HG03280 (cell line): ENCODE data around the gene LEFTY2.
"Not testable (repeated sequence)": the region's sequence is repeated elsewhere in the genome, so short reads cannot be mapped to it uniquely, and the experiment has no call there.

ENCODE experiments used
- ATAC-seq: cut with Tn5 transposase; IDR thresholded peaks from one replicate; pipeline ENCODE4 v1.9.1; 2021; ENCODE audit warnings: mild to moderate bottlenecking, moderate library complexity; ENCODE audit not compliant: unreplicated experiment

LEFTY2 gene

DNA sequence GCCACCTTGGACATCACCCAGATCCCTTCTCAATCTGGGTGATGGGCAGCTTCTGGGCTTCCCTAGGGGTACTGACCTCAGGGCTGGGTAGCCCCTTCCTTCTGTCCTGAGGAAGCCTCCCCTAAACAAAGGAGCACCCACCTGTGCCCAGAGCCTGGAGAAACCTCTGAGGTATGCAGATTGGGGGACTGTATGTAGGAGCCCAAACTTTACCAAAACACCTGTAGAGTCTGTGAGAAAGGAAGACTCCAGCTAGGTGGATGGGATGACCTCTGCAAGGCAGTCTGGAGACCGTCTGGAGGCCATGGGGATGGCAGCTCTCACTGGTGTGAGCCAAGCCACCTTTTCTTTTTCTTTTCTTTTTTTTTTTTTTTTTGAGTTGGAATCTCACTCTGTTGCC lies 13.7 kb upstream of the LEFTY2 start:
- ATAC-seq = no peak

DNA sequence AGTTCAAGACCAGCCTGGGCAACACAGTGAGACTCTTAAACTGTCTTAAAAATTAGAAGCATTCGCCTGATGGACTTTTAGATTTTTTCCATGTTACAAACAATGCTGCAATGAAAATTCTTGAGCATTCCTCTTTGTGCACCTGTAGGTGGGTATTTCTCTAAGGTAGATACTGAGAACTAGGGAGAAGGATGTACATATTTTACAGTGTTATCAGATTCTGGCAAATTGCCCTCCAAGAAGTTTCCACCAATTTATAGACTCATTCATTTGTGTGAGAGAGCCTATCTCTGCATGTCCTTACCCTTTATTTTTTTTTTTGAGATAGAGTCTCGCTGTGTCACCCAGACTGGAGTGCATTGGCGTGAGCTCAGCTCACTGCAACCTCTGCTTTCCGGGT lies 12.3 kb upstream of the LEFTY2 start:
- no peak for ATAC-seq

DNA sequence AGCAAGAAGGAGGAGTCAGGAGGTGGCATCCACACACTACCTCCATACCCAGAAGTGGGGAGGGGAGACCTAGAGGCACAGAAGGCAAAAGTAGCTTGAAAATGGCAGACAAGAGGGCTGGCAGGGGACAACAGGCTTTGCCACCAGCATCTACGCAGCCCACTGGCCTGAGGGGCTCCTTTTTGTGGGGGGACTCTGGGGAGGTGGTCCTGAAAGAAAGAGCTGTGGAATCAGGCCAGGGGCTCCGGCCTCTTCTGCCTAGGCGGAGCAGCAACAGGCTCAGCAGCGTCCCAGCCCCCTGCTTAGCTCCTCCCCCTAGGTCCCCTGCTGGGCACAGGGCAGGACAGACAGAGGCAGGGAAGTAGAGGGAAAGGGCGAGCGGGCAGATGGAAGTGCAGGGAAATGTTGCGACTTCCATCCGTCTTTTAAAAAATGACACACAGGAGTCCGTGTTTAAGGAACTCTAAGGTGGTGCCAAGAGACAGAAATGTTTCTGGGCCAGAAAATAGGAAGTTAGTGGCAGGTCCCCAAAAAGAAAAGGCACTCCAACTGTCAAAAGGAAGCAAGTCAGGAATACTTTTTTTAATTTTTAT lies 10.0 kb upstream of the LEFTY2 start:
- ATAC-seq = no peak

DNA sequence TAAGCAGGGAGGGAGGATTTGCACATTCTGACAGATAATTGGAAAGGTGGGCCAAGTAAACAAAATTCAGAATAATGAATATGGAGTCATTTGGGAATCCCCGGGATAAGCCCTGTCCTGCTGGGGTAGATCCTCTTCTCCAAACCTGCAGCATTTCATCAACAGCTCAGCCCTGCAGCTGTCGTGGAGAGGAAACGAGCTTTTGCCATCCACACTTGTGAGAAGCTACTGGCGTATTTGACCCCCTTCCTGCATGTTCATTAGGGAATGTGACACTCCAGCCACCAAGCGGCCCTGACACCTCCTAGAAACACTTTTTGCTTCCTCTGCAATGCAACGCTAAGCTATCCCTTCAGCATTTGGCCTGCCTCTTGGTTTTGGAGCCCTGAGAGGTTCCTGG lies 8.0 kb upstream of the LEFTY2 start:
- no peak for ATAC-seq

DNA sequence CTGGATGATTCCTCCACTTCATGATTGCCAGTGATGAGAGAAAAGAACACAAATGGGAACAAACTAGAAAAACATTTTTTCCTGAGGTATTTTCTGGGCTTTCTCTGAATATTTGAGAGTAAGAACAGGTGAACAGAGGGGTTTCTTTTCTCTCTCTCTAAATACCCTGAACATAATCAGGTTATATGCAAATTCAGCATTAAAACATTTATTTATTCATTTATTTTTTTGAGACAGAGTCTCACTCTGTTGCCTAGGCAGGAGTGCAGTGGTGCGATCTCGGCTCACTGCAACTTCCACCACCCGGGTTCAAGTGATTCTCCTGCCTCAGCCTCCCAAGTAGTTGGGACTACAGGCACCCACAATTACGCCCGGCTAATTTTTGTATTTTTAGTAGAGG lies 5.8 kb upstream of the LEFTY2 start:
- no peak for ATAC-seq

DNA sequence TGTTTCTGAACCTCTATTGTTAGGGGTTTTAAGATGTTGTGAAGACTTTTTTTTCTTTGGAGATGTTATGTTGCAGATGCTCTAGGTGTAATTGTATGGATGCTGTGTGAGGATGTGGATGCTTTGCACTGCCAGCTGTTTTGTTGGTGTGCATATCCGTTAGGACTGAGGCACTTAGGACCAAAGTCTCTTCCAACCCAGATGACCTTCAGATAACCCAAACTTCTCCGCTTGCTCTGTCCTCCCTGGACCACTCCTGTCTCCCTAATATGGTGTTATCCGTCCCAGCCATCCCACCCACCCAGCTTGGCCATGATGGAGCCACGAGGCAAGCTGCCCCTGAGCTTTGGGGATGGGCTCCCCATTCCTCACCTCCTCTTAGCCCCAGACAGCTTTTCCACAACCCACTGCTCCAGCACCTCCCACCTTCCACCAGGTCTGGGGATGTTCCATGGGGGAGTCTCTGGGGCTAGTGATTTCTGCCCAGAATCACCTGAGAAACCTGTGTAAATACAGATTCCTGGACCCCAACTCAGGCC lies 5.1 kb upstream of the LEFTY2 start:
- ATAC-seq = no peak

DNA sequence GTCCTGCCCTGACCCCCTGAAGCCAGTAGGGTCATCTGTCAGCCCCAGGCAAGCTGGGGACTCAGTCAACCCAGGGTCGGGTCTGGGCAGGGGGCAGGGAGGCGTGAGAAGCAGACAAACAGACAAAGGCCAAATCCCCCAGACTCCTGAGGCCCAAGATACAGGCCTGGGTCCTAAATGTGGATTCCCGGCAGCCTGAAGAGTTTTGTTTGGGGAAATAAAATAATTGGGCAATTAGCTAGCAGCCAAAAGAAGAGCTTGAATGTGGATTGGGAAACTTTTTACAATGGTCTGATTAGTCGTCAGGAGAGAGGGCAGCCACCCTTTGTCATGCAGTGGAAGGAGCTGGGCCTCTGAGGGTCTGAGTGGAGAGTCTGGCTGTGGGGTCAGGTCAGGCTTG lies 4.5 kb upstream of the LEFTY2 start:
- no peak for ATAC-seq

DNA sequence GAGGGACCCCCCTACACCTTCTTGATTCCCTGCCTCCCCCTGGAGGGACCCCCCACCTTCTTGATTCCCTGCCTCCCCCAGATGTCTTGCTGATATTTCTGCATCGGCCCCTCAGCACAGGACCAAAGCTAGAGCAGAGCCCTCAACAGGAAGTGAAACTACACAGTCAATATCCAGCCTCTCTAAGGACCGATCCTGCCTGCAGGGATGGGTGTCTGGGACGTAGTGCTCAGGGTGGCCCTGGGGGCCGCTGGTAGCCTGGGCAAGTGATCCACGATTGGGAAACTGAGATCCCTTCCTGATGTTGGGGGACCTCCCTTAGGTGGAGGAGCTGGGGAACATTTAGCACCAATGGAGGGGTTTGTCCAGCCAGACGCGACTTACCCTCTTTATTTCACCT lies 3.9 kb upstream of the LEFTY2 start:
- ATAC-seq = peak; percentile 57

DNA sequence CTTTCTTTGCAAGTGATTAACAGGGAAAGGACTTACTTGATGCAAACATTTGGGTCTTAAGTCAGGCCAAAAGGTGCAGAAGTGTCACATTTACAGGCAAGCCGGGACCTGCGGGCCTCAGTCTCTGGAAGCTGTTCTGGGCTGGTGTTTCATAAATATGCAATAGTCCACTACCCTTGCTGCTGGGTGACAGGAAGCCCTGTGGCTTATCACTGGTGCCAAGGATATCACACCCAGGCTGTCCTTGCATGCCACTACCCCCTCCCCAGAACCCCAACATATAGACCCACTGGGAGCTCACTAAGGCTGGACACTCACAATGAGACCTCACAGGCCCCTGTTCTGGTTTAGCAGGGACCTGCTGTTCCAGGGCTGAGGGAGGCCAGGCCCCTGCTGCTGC lies 3.4 kb upstream of the LEFTY2 start:
- no peak for ATAC-seq

DNA sequence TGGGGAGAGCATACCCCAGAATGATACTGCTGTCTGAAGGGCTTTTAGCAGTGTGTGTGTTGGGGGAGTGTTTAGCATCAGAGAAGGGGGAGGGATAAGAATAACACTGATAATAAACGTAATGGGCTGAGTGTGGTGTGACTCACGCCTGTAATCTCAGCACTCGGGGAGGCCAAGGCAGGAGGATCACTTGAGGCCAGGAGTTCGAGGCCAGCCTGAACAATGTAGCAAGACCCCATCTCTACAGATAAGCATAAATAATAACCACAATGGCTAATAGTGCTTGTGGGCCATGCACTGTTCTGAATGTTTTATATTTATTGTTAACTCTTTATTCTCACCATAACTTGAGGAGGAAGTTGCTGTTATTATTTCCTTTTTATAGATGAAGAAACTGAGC lies 2.6 kb upstream of the LEFTY2 start:
- no peak for ATAC-seq

DNA sequence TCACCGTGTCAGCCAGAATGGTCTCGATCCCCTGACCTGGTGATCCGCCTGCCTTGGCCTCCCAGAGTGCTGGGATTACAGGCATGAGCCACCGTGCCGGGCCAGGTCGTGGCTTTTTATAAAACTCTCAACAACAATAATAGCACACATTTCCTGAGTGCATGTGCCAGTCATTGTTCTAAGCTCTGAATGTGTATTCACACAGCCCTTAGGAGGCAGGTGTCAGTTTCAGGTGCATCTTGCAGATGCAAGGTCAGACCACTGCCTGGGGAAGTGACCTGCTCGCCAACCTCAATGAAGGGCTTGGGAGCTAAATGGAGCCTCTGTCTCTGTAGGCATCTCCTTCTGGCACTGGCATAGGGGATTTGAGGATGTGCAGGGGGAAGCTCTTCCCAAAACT lies 1.6 kb upstream of the LEFTY2 start:
- ATAC-seq = peak; percentile 92

DNA sequence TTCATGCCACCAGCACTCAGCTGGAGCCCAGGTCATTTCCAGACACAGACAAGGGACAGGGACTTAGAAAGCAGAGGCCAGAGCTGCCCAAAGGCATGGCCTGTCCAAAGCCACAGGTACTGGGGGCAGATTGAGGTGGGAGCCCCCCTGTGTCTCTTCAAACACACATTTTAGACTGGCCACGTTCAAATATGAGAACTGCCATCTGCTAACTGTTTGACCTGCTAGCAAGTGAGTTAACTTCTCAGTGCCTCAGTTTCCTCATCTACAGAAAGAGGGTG lies 862 bp upstream of the LEFTY2 start:
- ATAC-seq = no peak

DNA sequence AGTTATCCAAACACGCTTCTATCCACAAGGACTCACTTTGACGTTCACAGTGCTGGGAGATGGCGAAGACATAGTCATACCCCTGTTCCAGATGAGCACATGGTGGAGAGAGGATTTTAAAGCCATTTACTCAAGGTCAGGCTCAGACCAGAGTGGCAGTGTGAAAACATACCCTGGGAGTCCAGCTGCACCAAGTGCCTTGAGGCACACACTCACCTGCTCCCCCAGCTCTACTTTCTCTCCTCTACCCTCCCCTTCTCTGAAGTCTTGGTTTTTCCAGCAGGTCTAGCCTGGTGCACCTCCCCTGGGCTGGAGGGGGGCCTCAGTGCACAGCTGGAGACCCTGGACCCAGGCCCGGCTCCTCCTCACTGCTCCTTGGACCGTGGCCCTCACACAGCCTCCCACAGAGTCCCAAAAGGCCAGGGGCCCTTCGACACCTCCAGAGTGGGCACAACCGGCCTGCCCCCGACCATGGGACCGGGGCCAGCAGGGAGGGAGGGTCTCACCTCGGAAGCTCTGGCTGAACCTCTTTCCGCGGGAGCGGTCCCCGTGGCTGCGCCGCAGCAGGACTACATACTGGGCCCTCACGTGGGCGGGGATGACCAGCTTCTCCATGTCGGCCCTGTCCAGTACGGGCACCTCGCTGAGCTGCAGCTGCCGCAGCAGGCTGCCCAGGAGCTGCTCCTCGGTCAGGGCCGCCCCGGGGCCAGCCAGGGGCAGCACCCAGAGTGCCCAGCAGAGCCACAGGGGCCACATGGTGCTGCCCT lies 452 bp downstream of the LEFTY2 start:
- ATAC-seq = no peak

DNA sequence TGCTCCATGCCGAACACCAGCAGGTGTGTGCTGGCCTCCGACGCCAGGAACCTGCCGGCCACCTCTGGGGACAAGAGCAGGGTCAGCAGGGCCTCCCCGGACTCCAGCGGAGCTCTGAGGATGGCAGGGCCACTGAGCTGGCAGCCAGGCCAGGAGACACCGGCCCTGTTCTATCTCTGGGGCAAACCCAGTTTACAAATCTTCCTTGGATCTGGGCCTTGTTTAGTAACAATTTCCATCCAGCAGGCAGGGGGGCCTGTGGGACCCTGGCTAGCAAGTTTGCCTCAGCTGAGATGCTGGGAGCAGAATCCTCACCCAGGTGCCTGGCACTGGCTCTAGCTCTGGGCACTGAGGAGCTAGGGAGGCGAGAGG lies 1.1 kb downstream of the LEFTY2 start:
- not testable (repeated sequence) for ATAC-seq

DNA sequence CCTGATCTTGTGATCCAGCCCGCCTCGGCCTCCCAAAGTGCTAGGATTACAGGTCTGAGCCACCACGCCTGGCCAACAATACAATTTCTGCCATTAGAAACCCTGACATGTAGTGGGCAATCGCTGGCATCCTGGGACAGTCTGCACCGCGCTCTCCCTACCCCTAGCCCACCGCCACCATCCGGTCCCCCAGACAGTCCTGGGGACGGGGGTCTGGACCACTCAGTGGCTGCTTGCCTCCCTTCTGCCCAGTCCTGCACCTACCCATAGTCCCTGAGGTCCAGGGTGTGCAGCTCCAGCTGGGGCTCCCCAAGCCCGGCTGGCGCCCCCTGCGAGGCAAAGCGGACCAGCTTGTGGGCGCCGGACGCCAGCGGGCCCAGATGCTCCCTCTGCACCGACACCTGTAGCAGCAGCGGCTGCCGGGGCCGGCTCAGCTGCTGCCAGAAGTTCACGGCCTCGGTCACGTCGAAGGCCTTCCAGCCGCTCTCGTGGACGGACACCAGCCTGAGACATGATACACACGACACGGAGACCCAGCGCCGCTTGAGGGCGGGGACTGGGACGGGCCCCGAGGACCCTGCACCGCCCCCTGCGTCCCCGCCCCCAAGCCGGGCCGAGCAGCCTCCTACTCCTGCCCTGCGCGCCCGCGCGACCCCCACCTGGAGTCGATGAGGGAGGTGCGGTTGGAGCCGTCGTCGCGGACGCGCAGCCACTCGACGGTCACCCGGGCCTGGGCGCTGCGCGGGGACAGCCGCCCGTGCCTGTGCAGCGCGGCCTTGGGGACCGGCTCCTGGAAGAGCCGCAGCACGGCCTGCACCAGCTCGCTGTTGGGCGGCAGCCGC lies 1.7 kb downstream of the LEFTY2 start:
- not testable (repeated sequence) for ATAC-seq

DNA sequence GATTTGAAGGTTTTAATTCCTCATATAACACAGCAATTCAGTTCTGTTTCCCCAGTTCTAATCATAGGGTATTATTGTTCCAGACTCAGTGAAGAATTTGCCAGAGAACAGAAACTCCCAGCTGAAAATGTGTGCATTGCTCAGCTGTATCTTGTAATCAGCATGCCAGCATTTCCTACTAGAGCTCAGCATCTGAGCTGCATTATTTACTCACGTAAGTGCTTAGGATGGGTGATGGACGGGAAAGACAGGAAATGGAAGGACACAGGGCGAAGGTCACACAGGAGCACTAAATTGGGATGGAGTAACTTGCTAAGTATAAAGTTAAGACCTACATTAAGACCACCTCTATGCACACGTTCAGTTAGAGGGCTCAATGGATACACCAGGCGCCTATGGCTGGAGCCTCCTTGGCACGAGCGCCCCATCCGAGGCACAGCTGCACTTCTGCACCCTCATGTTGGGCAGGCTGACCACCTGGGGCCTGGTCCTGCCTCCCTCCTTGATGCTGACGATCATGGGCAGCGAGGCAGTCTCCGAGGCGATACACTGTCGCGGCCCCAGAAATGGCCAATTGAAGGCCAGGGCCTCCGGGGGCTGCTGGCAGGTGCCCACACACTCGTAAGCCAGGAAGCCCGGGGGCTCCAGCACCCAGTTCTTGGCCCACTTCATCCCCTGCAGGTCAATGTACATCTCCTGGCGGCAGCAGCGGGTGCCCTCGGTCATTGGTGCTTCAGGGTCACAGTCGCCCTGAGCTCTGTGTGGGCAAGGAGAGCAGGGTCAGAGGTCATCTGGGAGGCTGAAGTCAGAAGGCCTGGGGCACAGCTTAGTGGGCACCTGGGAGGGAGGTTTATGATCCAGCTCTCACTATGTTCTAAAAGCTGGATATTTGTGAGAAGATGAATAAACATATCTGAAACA lies 3.7 kb downstream of the LEFTY2 start:
- no peak for ATAC-seq

DNA sequence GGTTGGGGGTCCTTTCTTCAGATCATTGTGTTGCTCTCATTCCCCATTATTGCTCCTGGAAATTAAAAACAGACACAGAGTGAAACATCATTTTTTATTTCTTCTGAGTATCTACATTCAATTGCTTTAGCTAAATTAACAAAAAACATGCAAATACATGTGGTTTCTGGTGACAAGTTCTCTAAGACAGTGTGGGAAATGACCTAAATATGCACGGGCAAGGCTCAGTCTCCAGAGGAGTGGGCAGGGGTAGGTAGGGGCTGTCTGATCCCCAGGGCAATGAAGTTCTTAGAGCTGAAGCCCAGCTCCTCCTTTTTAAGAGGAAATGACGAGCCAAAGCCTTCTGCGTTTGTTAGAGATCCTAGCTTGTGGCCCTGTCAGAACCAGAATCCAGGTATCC lies 4.5 kb downstream of the LEFTY2 start:
- ATAC-seq = no peak

DNA sequence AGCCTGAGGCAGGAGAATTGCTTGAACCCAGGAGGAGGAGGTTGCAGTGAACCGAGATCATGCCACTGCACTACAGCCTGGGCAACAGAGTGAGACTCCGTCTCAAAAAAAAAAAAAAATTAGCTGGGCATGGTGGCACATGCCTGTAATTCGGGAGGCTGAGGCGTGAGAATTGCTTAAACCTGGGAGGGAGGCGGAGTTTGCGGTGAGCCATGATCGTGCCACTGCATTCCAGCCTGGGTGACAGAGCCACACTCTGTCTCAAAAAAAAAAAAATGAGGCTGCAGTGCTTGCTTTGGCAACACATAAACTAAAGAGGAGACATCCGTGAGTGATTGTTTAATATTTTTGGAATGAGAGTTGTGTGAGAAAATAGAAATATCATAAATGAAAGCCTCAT lies 4.9 kb downstream of the LEFTY2 start:
- not testable (repeated sequence) for ATAC-seq

DNA sequence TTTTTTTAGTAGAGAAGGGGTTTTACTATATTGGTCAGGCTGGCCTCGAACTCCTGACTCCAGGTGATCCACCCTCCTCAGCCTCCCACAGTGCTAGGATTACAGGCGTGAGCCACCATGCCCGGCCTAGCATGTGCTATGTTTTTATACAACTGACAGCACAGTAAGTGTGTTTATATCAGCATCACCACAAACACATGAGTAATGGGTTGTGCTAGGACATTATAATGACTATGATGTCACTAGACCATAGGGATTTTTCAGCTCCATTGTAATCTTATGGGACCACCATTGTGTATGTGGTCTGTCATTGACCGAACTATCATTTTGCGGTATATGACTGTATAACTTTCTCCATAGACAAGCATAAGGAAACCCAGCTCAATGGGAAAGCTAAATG lies 6.3 kb downstream of the LEFTY2 start:
- no peak for ATAC-seq

DNA sequence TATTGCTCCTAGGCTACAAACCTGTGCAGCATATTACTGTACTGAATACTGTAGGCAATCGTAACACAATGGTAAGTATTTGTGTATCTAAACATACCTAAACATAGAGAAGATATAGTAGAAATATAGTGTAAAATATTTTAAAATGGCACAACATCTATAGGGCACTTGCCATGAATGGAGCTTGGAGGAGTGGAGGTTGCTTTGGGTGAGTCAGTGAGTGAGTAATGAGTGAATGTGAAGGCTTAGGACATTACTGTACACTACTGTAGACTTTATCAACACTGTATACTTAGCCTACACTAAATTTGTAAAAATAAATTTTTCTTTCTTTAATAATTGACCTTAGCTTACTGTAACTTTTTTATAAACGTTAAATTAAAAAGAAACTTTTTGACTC lies 7.9 kb downstream of the LEFTY2 start:
- ATAC-seq = no peak
